ENCODE results near the gene SLC16A10. TPM values are rescaled to one million over a fixed set of nuclear protein-coding genes. Genes with fewer than 3 reads are reported as not detected.

The SLC16A10 gene
- total RNA-seq, 1 experiment from 2014 or later: 0.18 TPM

DNA sequence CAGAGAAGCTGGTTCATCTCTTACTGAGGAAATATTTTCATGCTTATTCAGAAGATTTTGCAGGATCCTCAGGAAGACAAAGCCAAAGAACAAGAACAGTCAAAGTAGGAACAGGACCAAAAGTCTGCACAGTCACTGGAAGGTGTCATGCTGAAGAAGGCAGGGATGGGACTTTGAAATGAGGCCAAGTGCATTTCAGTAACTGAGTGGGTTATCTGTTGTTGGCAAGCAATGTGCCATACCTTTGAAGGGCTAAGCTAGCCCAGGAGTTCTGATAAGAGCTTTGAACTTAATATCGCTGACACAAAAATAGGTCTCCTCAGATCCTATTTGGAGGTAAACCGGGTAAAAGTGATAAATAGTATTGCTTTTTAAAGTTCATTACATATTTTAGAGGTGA, 31.5 kb downstream of the SLC16A10 start:
- Histone ChIP-seq H3K27ac (ENCODE audit: low read length) (no peak overlapping the region), H3K36me3 (ENCODE audit: control insufficient read depth, insufficient read depth, low read length) (no peaks in the 10 kb centered on the region), H3K4me3 (ENCODE audit: low read depth in 2 of 2, low read length in 2 of 2) (no peak overlapping the region), H3K4me1 (ENCODE audit: control insufficient read depth, insufficient read depth, low read length) (no peaks in the 10 kb centered on the region), H3K27me3 (ENCODE audit: control insufficient read depth, insufficient read depth, low read length) (peaks cover 18% of the 10 kb centered on the region), H3K9me3 (ENCODE audit: control insufficient read depth, insufficient read depth, low read depth, low read length) (no peaks in the 10 kb centered on the region)
- CTCF ChIA-PET: no interaction called here
- DNase-seq (ENCODE audit: low read depth, low spot score) (no peak), ATAC-seq (no peak)
- intact Hi-C loops (cut with micrococcal nuclease; ENCODE audit: unreplicated experiment) (no loop called here), in situ Hi-C loops (cut with HindIII; ENCODE audit: low pct_unique_long_range_greater_than_20kb, low sequenced_read_pairs) (no loop called here)
- POLR2A ChIA-PET: interaction anchor here (0.6 kb wide), 2 partner anchors 131 to 300 kb away, joined by 4 to 7 read pairs; no protein-coding TSS in a partner anchor
- TF ChIP-seq CTCF (IDR thresholded peaks at IDR 0.05): no peak
- TF ChIP-seq TCF7L2 (IDR thresholded peaks at IDR 0.05; ENCODE audit: low read depth, low read length): no peak
- BruUV-seq (replicated peaks): no TSS peak

DNA sequence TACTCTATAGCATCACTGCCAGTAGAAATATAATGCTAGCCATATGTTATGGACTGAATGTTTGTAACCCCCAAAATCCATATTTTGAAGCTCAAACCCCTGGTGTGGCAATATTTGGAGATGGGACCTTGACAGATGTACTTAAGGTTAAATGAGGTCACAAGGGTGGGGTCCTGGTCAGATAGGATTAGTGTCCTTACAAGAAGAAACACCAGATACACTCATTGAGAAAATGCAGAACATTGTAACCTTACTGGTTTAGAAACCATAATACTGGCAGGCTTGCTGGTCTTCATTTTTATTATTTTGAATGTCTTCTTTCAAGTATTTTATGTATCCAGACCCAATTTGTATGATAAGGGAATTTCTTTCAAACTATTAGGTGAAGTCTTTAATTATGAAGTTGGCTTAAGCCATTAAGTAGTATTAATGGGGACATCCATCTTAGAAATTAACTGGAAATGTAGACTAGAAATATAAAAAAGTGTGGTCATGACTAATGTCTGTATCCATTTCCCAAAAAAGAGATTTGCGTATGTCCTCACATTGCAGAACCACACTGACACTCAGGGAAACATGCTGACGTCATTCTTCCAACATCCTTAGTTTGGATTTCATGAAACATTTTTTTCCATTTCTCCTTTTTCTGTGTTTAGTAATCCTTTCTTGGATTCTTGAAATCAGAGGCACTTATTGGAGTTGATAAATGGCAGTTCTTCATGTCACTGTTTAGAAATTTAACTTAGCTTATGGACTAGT, 32.4 kb downstream of the SLC16A10 start:
- in situ Hi-C loops (cut with HindIII; ENCODE audit: low pct_unique_long_range_greater_than_20kb, low sequenced_read_pairs): no loop called here
- H3K9me3 ChIP-seq (ENCODE audit: control insufficient read depth, insufficient read depth, low read depth, low read length): no peaks in the 10 kb centered on the region
- H3K36me3 ChIP-seq (ENCODE audit: control insufficient read depth, insufficient read depth, low read length): no peaks in the 10 kb centered on the region
- intact Hi-C loops (cut with micrococcal nuclease; ENCODE audit: unreplicated experiment): no loop called here
- TF ChIP-seq POLR2AphosphoS5 (IDR thresholded peaks at IDR 0.05; ENCODE audit: low read depth, low read length) (no peak), SIN3A (IDR thresholded peaks at IDR 0.05; ENCODE audit: borderline replicate concordance, insufficient read depth, low read depth, low read length) (no peak), CTCF (IDR thresholded peaks at IDR 0.05) (no peak), TCF7L2 (IDR thresholded peaks at IDR 0.05; ENCODE audit: low read depth, low read length) (no peak), REST (IDR thresholded peaks at IDR 0.05; ENCODE audit: insufficient read depth in 1 of 2, low read depth in 2 of 2, low read length in 1 of 2) (no peak)
- CTCF ChIA-PET: no interaction called here
- H3K4me3 ChIP-seq (ENCODE audit: low read depth in 2 of 2, low read length in 2 of 2): no peak overlapping the region
- no peak for DNase-seq (ENCODE audit: low read depth, low spot score)
- no peak for ATAC-seq
- no peaks in the 10 kb centered on the region for H3K4me1 ChIP-seq (ENCODE audit: control insufficient read depth, insufficient read depth, low read length)
- H3K27ac ChIP-seq (ENCODE audit: low read length): no peak overlapping the region
- peaks cover 18% of the 10 kb centered on the region for H3K27me3 ChIP-seq (ENCODE audit: control insufficient read depth, insufficient read depth, low read length)
- no TSS peak for BruUV-seq (replicated peaks)
- POLR2A ChIA-PET: no interaction called here
